Liver (tissue), 9 donors: ENCODE measurements around the gene FGD6. TPM values are rescaled to one million over a fixed set of nuclear protein-coding genes. Genes with fewer than 3 reads are reported as not detected.

Source experiments
- DNase-seq: peaks from one replicate; pipeline ENCODE4 v3.0.0-alpha.2; 2017; ENCODE audit warnings: low spot score
- H3K27ac ChIP-seq, 2 donors: one replicate each; pipeline ENCODE4 v1.7.0; 2013; ENCODE audit warnings: inconsistent platforms in 2 of 2, low read length in 2 of 2, control low read depth in 1 of 2, low read depth in 1 of 2, mild to moderate bottlenecking in 1 of 2
- H3K27me3 ChIP-seq, 4 donors: one replicate each; pipeline versions ENCODE4 v1.6.1 to v1.7.0; 2013; ENCODE audit warnings: low read length in 3 of 4, inconsistent platforms in 1 of 4, mild to moderate bottlenecking in 1 of 4, moderate library complexity in 1 of 4; ENCODE audit not compliant: control insufficient read depth in 4 of 4, insufficient read depth in 4 of 4
- H3K36me3 ChIP-seq, 4 donors: one replicate each; pipeline versions ENCODE4 v1.6.1 to v1.7.0; 2013; ENCODE audit warnings: low read length in 3 of 4, mild to moderate bottlenecking in 3 of 4, low read depth in 1 of 4, moderate library complexity in 1 of 4; ENCODE audit not compliant: control insufficient read depth in 4 of 4, insufficient read depth in 3 of 4
- H3K4me1 ChIP-seq, 4 donors: one replicate each; pipeline versions ENCODE4 v1.6.1 to v1.7.0; 2013; ENCODE audit warnings: low read length in 3 of 4, mild to moderate bottlenecking in 3 of 4, moderate library complexity in 1 of 4; ENCODE audit not compliant: control insufficient read depth in 4 of 4, insufficient read depth in 4 of 4
- H3K4me3 ChIP-seq, 3 donors: one replicate each; pipeline versions ENCODE4 v1.6.1 to v1.7.0; 2013; ENCODE audit warnings: low read length in 3 of 3, control low read depth in 1 of 3, low read depth in 1 of 3, mild to moderate bottlenecking in 1 of 3
- H3K9ac ChIP-seq, 2 donors: one replicate each; pipeline ENCODE4 v1.7.0; 2013; ENCODE audit warnings: low read length in 2 of 2, mild to moderate bottlenecking in 2 of 2, moderate library complexity in 2 of 2, control low read depth in 1 of 2, low read depth in 1 of 2
- H3K9me3 ChIP-seq, 4 donors: one replicate each; pipeline versions ENCODE4 v1.6.1 to v1.7.0; 2013; ENCODE audit warnings: low read length in 3 of 4; ENCODE audit not compliant: control insufficient read depth in 4 of 4
- ATF3 ChIP-seq: IDR thresholded peaks from 2 replicates; pipeline ENCODE4 v1.6.1; 2016; ENCODE audit warnings: antibody characterized with exemption
- CTCF ChIP-seq: fragments of 150-350 bp; IDR thresholded peaks from 2 replicates; pipeline ENCODE4 v1.5.1; 2017; ENCODE audit warnings: improper control_type of control experiment, low read depth, low read length; ENCODE audit not compliant: missing input control
- EGR1 ChIP-seq, 2 donors: IDR thresholded peaks; 2 replicates each; pipeline ENCODE4 v1.6.1; 2016 to 2018; ENCODE audit warnings: antibody characterized with exemption in 2 of 2, low read depth in 2 of 2
- FOXA1 ChIP-seq: IDR thresholded peaks from 2 replicates; pipeline ENCODE4 v1.6.1; 2016; ENCODE audit warnings: antibody characterized with exemption
- FOXA2 ChIP-seq: IDR thresholded peaks from 2 replicates; pipeline ENCODE4 v1.6.1; 2016; ENCODE audit warnings: antibody characterized with exemption
- GABPA ChIP-seq, 2 donors: IDR thresholded peaks in 1 of 2; conservative IDR thresholded peaks in 1 of 2; 2 replicates each; pipeline ENCODE4 v1.6.1; 2016; ENCODE audit warnings: antibody characterized with exemption in 2 of 2, mild to moderate bottlenecking in 1 of 2, moderate library complexity in 1 of 2
- HNF4A ChIP-seq, 2 donors: conservative IDR thresholded peaks; 2 replicates each; pipeline ENCODE4 v1.6.1; 2016; ENCODE audit warnings: antibody characterized with exemption in 2 of 2, mild to moderate bottlenecking in 2 of 2
- HNF4G ChIP-seq: IDR thresholded peaks from 2 replicates; pipeline ENCODE4 v1.6.1; 2016; ENCODE audit warnings: antibody characterized with exemption
- JUND ChIP-seq, 2 donors: IDR thresholded peaks; 2 replicates each; pipeline ENCODE4 v1.6.1; 2016; ENCODE audit warnings: antibody characterized with exemption in 2 of 2
- MAX ChIP-seq: IDR thresholded peaks from 2 replicates; pipeline ENCODE4 v1.6.1; 2016; ENCODE audit warnings: antibody characterized with exemption
- NR2F2 ChIP-seq: IDR thresholded peaks from 2 replicates; pipeline ENCODE4 v1.6.1; 2016; ENCODE audit warnings: antibody characterized with exemption
- RAD21 ChIP-seq, 2 donors: IDR thresholded peaks; 2 replicates each; pipeline ENCODE4 v1.6.1; 2016; ENCODE audit warnings: antibody characterized with exemption in 2 of 2, mild to moderate bottlenecking in 2 of 2
- REST ChIP-seq: IDR thresholded peaks from 2 replicates; pipeline ENCODE4 v1.6.1; 2016; ENCODE audit warnings: antibody characterized with exemption, mild to moderate bottlenecking
- RXRA ChIP-seq, 2 donors: IDR thresholded peaks; 2 replicates each; pipeline ENCODE4 v1.6.1; 2017 to 2018; ENCODE audit warnings: antibody characterized with exemption in 2 of 2, mild to moderate bottlenecking in 1 of 2
- SP1 ChIP-seq: IDR thresholded peaks from 2 replicates; pipeline ENCODE4 v1.6.1; 2018; ENCODE audit warnings: antibody characterized with exemption, mild to moderate bottlenecking
- TAF1 ChIP-seq: conservative IDR thresholded peaks from 2 replicates; pipeline ENCODE4 v1.6.1; 2016; ENCODE audit warnings: antibody characterized with exemption, mild to moderate bottlenecking
- YY1 ChIP-seq: IDR thresholded peaks from 2 replicates; pipeline ENCODE4 v1.6.1; 2016; ENCODE audit warnings: antibody characterized with exemption, mild to moderate bottlenecking
- WGBS: extraction: QIAGEN DNeasy Blood & Tissue Kit; methylation state at CpG from one replicate; pipeline ENCODE4 v1.1.7; 2013; 5-methylcytosine and 5-hydroxymethylcytosine counted together
- polyA plus RNA-seq, 2 donors: library from polyadenylated mRNA; stranded (reverse) in 1 of 2; unstranded in 1 of 2; fragments of 200-250 nt in 1 of 2; fragments of >200 nt in 1 of 2; fragmentation: Nextera tagmentation in 1 of 2; extraction: Ambion mirVana in 1 of 2; gene quantifications; one replicate each; pipeline versions ENCODE4 v1.2.1 to v1.2.3, GENCODE V29; 2013 to 2015
- total RNA-seq, 2 donors: library from RNA; depleted of rRNA; stranded (reverse); fragments of >200 nt; gene quantifications; one replicate each; pipeline ENCODE4 v1.2.3, GENCODE V29; 2014
- TF ChIP-seq, protein P1 (sequence below): IDR thresholded peaks from 2 replicates; pipeline ENCODE4 v1.6.1; 2016; ENCODE audit warnings: antibody characterized with exemption
- donor health status: healthy.
- donor health status: healthy.
- donor health status: healthy.
- donor health status: healthy.
- donor health status: healthy.

Gene FGD6
- total and polyA plus RNA-seq, 4 donors: 0.54 to 6.9 (median 2.4) TPM

DNA sequence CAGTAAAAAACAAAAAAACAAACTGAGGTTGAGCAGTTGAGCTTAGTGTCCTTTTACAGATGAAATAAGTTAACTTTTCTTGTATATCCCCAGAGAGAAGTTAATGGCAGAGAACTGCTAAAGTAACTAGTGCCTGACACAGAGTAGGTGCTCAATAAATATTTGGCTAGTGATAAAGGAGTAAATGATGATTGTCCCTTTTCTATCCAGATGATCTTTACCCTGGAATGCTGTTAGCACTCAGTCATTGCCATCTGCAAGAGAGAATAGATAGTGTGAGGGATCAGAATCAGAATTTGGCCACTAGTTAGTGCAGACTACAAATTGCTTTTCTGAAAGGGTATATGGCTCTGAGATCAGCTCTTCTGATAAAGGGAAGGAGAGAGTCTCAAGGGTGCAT is 21.9 kb upstream of the FGD6 start:
- H3K4me3 ChIP-seq: no peak overlapping the region
- no peaks in the 10 kb centered on the region for H3K9me3 ChIP-seq
- DNase-seq: no peak
- no peak overlapping the region for H3K9ac ChIP-seq
- no peak for TF ChIP-seq RAD21 (IDR thresholded peaks at IDR 0.05)
- peak in 1 of 2 donors; percentile 29 for TF ChIP-seq HNF4A (conservative IDR thresholded peaks at IDR 0.05)
- TF ChIP-seq ATF3: no peak
- no peak for TF ChIP-seq FOXA2
- TF ChIP-seq TAF1: no peak
- TF ChIP-seq RXRA (IDR thresholded peaks at IDR 0.05): peak in 1 of 2 donors; percentile 29
- TF ChIP-seq FOXA1: no peak
- TF ChIP-seq CTCF: no peak
- no peaks in the 10 kb centered on the region for H3K27me3 ChIP-seq
- H3K27ac ChIP-seq: no peak overlapping the region
- H3K36me3 ChIP-seq: peaks cover 0 to 4% (median 1%) of the 10 kb centered on the region in 4 donors
- H3K4me1 ChIP-seq: peaks cover 2 to 7% (median 3%) of the 10 kb centered on the region in 4 donors

GRCh38 chr12:95238150-95238549 is 20.9 kb upstream of the FGD6 start:
- 85% methylated on average over 1 of the region's 1 CpG for WGBS
- H3K36me3 ChIP-seq: peaks cover 0 to 2% (median 0%) of the 10 kb centered on the region in 4 donors
- no peaks in the 10 kb centered on the region for H3K27me3 ChIP-seq
- H3K4me3 ChIP-seq: no peak overlapping the region
- no peak overlapping the region for H3K27ac ChIP-seq
- no peak for TF ChIP-seq JUND (IDR thresholded peaks at IDR 0.05)
- no peak for TF ChIP-seq HNF4A (conservative IDR thresholded peaks at IDR 0.05)
- no peak for TF ChIP-seq RAD21 (IDR thresholded peaks at IDR 0.05)
- TF ChIP-seq, protein P1, sequence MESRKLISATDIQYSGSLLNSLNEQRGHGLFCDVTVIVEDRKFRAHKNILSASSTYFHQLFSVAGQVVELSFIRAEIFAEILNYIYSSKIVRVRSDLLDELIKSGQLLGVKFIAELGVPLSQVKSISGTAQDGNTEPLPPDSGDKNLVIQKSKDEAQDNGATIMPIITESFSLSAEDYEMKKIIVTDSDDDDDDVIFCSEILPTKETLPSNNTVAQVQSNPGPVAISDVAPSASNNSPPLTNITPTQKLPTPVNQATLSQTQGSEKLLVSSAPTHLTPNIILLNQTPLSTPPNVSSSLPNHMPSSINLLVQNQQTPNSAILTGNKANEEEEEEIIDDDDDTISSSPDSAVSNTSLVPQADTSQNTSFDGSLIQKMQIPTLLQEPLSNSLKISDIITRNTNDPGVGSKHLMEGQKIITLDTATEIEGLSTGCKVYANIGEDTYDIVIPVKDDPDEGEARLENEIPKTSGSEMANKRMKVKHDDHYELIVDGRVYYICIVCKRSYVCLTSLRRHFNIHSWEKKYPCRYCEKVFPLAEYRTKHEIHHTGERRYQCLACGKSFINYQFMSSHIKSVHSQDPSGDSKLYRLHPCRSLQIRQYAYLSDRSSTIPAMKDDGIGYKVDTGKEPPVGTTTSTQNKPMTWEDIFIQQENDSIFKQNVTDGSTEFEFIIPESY: no peak
- TF ChIP-seq FOXA2: no peak
- TF ChIP-seq REST: no peak
- TF ChIP-seq EGR1 (IDR thresholded peaks at IDR 0.05; ENCODE audit: low read depth in 2 of 2): no peak
- TF ChIP-seq YY1: no peak
- no peak for TF ChIP-seq GABPA (IDR thresholded peaks at IDR 0.05 in 1 of 2, conservative IDR thresholded peaks at IDR 0.05 in 1 of 2)
- no peak for TF ChIP-seq HNF4G
- TF ChIP-seq FOXA1: no peak
- no peak for TF ChIP-seq TAF1
- TF ChIP-seq SP1: no peak
- TF ChIP-seq CTCF: no peak
- no peak for TF ChIP-seq NR2F2
- no peak for TF ChIP-seq MAX
- TF ChIP-seq RXRA (IDR thresholded peaks at IDR 0.05): no peak
- no peaks in the 10 kb centered on the region for H3K9me3 ChIP-seq
- peaks cover 2 to 7% (median 3%) of the 10 kb centered on the region in 4 donors for H3K4me1 ChIP-seq
- no peak for DNase-seq
- no peak overlapping the region for H3K9ac ChIP-seq
